HepG2 (cell line): ENCODE results near the gene ETFA. TPM values are rescaled to one million over a fixed set of nuclear protein-coding genes. Genes with fewer than 3 reads are reported as not detected.
A peak's percentile ranks its signal among the peaks of the same experiment; 100 is the strongest.

Experiments
- ATAC-seq: fragments of 200-7000 bp; cut with Tn5 transposase; 3 replicates; pipeline ENCODE4 v1.9.1; 2020; ENCODE audit warnings: mild to moderate bottlenecking, moderate library complexity
- BruUV-seq: library from RNA; stranded (reverse); fragments of 400-500 nt; replicated peaks from 2 replicates; lab custom pipeline; 2021; lab: Mats Ljungman, UMichigan
- CTCF ChIA-PET: fragments of 300-600 bp; formaldehyde crosslinking; extraction: SDS; loops from one replicate; lab custom pipeline; 2021; ENCODE audit warnings: low total read pairs, inconsistent platforms, low intra/inter-chr PET ratio; lab: Yijun Ruan, JAX
- POLR2A ChIA-PET: fragments of 350-600 bp; sonication (Branson Sonifier 250); formaldehyde crosslinking; loops from one replicate; lab custom pipeline; 2020; ENCODE audit warnings: antibody characterized with exemption, inconsistent platforms; lab: Yijun Ruan, JAX
- DNase-seq: peaks from one replicate; pipeline ENCODE4 v3.0.0-alpha.2; 2015; ENCODE audit warnings: low spot score
- FAIRE-seq: peaks from 3 replicates; lab custom pipeline; 2011; peaks lifted over from hg19 to GRCh38; lab: Jason Lieb, UNC
- H2AFZ ChIP-seq: one replicate; pipeline ENCODE4 v1.6.1; 2011; ENCODE audit warnings: low read length, inconsistent platforms
- H3K27ac ChIP-seq: fragments of 300-600 bp; 3 replicates; pipeline ENCODE4 v1.8.0; 2011; ENCODE audit warnings: mixed run types, mild to moderate bottlenecking, mixed read lengths, low read length, inconsistent platforms; ENCODE audit not compliant: insufficient read depth; ENCODE audit errors: extremely low read length
- H3K27me3 ChIP-seq, 2 experiments: fragments of 200-600 bp in 1 of 2; 2 replicates in 1 of 2; 3 replicates in 1 of 2; pipeline versions ENCODE4 v1.6.0 to v1.8.0; 2011; ENCODE audit warnings: low read length in 2 of 2, mild to moderate bottlenecking in 2 of 2, moderate library complexity in 2 of 2, inconsistent platforms in 1 of 2; ENCODE audit not compliant: insufficient read depth in 2 of 2, control insufficient read depth in 1 of 2
- H3K36me3 ChIP-seq, 2 experiments: fragments of 200-600 bp in 1 of 2; replicated peaks in 1 of 2; 2 replicates in 1 of 2; 3 replicates in 1 of 2; pipeline versions ENCODE4 v1.5.1 to v1.8.0; 2011; ENCODE audit warnings: low read length in 2 of 2, inconsistent platforms in 1 of 2; ENCODE audit not compliant: insufficient read depth in 2 of 2, control insufficient read depth in 1 of 2
- H3K4me1 ChIP-seq: 2 replicates; pipeline ENCODE4 v1.5.1; 2012; ENCODE audit warnings: low read length, inconsistent platforms; ENCODE audit not compliant: insufficient read depth
- H3K4me2 ChIP-seq: 2 replicates; pipeline ENCODE4 v1.6.0; 2011; ENCODE audit warnings: low read depth, low read length, inconsistent platforms
- H3K4me3 ChIP-seq, 3 experiments: fragments of 200-600 bp in 1 of 3; sonication (generic), shearing (Covaris generic) in 1 of 3; replicated peaks in 1 of 3; 2 replicates each; pipeline ENCODE4 v1.5.1; 2011 to 2016; ENCODE audit warnings: low read length in 3 of 3, inconsistent platforms in 2 of 3, low read depth in 2 of 3, mild to moderate bottlenecking in 2 of 3, control low read depth in 1 of 3, mixed read lengths in 1 of 3; ENCODE audit not compliant: insufficient read depth in 1 of 3
- H3K79me2 ChIP-seq: one replicate; pipeline ENCODE4 v1.6.1; 2011; ENCODE audit warnings: low read length, inconsistent platforms; ENCODE audit not compliant: insufficient read depth
- H3K9ac ChIP-seq: 2 replicates; pipeline ENCODE4 v1.6.0; 2011; ENCODE audit warnings: mild to moderate bottlenecking, low read depth, low read length, inconsistent platforms; ENCODE audit not compliant: insufficient read depth
- H3K9me3 ChIP-seq: 2 replicates; pipeline ENCODE4 v1.5.1; 2012; ENCODE audit warnings: mild to moderate bottlenecking, low read length
- H4K20me1 ChIP-seq: 2 replicates; pipeline ENCODE4 v1.6.0; 2011; ENCODE audit warnings: inconsistent platforms, mild to moderate bottlenecking, low read length, moderate library complexity; ENCODE audit not compliant: insufficient read depth
- ARID2 ChIP-seq: sonication (generic); formaldehyde crosslinking; IDR thresholded peaks from 2 replicates; pipeline ENCODE4 v1.8.1; 2022; ENCODE audit warnings: mild to moderate bottlenecking, missing genetic modification reagents, borderline replicate concordance
- JUNB ChIP-seq: sonication (generic); formaldehyde crosslinking; IDR thresholded peaks from 2 replicates; pipeline ENCODE4 v1.8.0; 2022; ENCODE audit warnings: missing genetic modification reagents, mild to moderate bottlenecking, borderline replicate concordance
- KDM3A ChIP-seq: IDR thresholded peaks from 2 replicates; pipeline ENCODE4 v1.6.1; 2018; ENCODE audit warnings: low read depth, missing compliant biosample characterization
- LCORL ChIP-seq, 2 experiments: fragments of 450-650 bp in 1 of 2; sonication (generic) in 1 of 2; formaldehyde crosslinking in 1 of 2; IDR thresholded peaks; 2 replicates each; pipeline versions ENCODE4 v1.5.0 to v1.6.1; 2017 to 2020; ENCODE audit warnings: antibody characterized with exemption in 1 of 2, missing genetic modification reagents in 1 of 2
- NFKB2 ChIP-seq: sonication (generic); formaldehyde crosslinking; IDR thresholded peaks from 2 replicates; pipeline ENCODE4 v1.4.0; 2020; ENCODE audit warnings: missing genetic modification reagents, borderline replicate concordance
- SPEN ChIP-seq: sonication (generic); formaldehyde crosslinking; IDR thresholded peaks from 2 replicates; pipeline ENCODE4 v1.5.1; 2020; ENCODE audit warnings: low read depth, mild to moderate bottlenecking, missing genetic modification reagents
- XBP1 ChIP-seq: sonication (generic); formaldehyde crosslinking; IDR thresholded peaks from 2 replicates; pipeline ENCODE4 v1.5.0; 2020; ENCODE audit warnings: missing genetic modification reagents
- ZNF501 ChIP-seq: sonication (generic); formaldehyde crosslinking; IDR thresholded peaks from 2 replicates; pipeline ENCODE4 v1.5.1; 2020; ENCODE audit warnings: mild to moderate bottlenecking, moderate library complexity, missing genetic modification reagents
- ZNF776 ChIP-seq: sonication (generic); formaldehyde crosslinking; IDR thresholded peaks from 2 replicates; pipeline ENCODE4 v1.4.0; 2020; ENCODE audit warnings: mild to moderate bottlenecking, missing genetic modification reagents
- ZNF777 ChIP-seq: sonication (generic); formaldehyde crosslinking; IDR thresholded peaks from 2 replicates; pipeline ENCODE4 v1.4.0; 2020; ENCODE audit warnings: missing genetic modification reagents
- WGBS: methylation state at CpG from one replicate; pipeline ENCODE4 v1.1.6; 2017; ENCODE audit warnings: low lambda C conversion rate; 5-methylcytosine and 5-hydroxymethylcytosine counted together
- in situ Hi-C: cut with HindIII; loops from 2 replicates; pipeline ENCODE4 v1.10.0; 2017; ENCODE audit warnings: low pct_unique_long_range_greater_than_20kb; ENCODE audit not compliant: extremely low pct_ligation_motif_present
- intact Hi-C: fragments of 100-400 bp; cut with micrococcal nuclease; formaldehyde crosslinking; loops from one replicate; pipeline ENCODE4 v1.10.0; 2022; ENCODE audit not compliant: unreplicated experiment
- polyA plus RNA-seq, 8 experiments: library from polyadenylated mRNA; depleted of rRNA in 3 of 8; stranded (reverse) in 7 of 8; unstranded in 1 of 8; fragments of >200 nt; fragmentation: Illumina TruSeq in 4 of 8; extraction: Trizol in 4 of 8; gene quantifications; 2 replicates each; pipeline versions ENCODE4 v1.2.1 to v1.2.3, GENCODE V29; 2011 to 2016; ENCODE audit warnings: low read depth in 4 of 8, missing spikeins in 1 of 8, mixed read lengths in 1 of 8; ENCODE audit not compliant: insufficient read depth in 1 of 8
- total RNA-seq, 5 experiments: library from RNA; depleted of rRNA; stranded (reverse); fragments of >200 nt; fragmentation: Illumina TruSeq; extraction: Trizol; gene quantifications; 2 replicates each; pipeline ENCODE4 v1.2.3, GENCODE V29; 2016; ENCODE audit warnings: low read depth in 1 of 5
- TF ChIP-seq, protein P1 (sequence below): sonication (generic); formaldehyde crosslinking; IDR thresholded peaks from 2 replicates; pipeline ENCODE4 v1.4.0; 2020; ENCODE audit warnings: mild to moderate bottlenecking, missing genetic modification reagents
- TF ChIP-seq, protein P2 (sequence below): sonication (generic); formaldehyde crosslinking; IDR thresholded peaks from 2 replicates; pipeline ENCODE4 v1.4.0; 2020; ENCODE audit warnings: missing genetic modification reagents
- TF ChIP-seq, protein P3 (sequence below): sonication (generic); formaldehyde crosslinking; IDR thresholded peaks from 2 replicates; pipeline ENCODE4 v1.8.1; 2023; ENCODE audit warnings: mild to moderate bottlenecking, missing genetic modification reagents
- TF ChIP-seq, protein P4 (sequence below): sonication (generic); formaldehyde crosslinking; IDR thresholded peaks from 2 replicates; pipeline ENCODE4 v1.8.0; 2022; ENCODE audit warnings: mild to moderate bottlenecking, missing genetic modification reagents

Gene ETFA
- total and polyA plus RNA-seq, 2 of the 13 experiments (the other 11 are each of a cell fraction or from before 2014, with no cell fraction given): 291 to 396 TPM

DNA sequence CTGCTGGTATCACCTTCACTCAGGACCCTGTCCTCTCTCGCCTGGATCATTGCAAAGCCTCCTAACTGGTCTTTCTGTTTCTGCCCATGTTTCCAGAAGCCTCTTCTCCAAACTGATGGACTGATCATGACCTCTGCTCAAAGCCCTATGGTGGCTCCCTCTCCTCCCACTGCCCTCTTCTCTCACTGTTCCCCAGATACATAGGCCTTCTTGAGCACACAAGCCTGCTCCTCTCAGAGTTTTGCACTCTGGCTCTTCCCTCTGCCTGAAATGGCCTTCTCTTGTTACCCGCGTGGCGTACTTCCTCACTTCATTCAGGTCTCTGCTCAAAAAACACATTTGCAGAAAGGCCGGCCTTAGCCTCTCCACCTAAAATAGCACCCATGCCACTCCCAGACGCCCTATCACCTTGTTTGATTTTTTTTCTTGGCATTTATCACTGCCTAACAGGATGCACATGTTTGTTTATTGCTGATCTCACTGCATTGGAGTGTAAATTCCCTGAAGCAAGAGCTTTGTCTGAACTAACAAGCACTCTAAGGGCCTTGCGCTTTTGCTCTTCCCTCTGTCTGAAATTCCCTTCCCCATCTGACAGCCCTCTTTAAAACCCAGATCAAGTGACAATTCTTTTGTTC is 1.4 kb upstream of the ETFA start:
- peak overlapping the region; percentile 89 for H3K4me2 ChIP-seq
- BruUV-seq: TSS peak; percentile 83
- CTCF ChIA-PET: no interaction called here
- POLR2A ChIA-PET: interaction anchor here (0.7 to 5.9 kb wide), 4 partner anchors 11 to 33 kb away, joined by 3 to 132 read pairs (median 12); partner anchors contain the start of gene ISL2
- H4K20me1 ChIP-seq: peaks cover 30% of the 10 kb centered on the region
- H3K27me3 ChIP-seq: no peaks in the 10 kb centered on the region; a peak in 1 of 5 replicates
- H3K79me2 ChIP-seq: peaks cover 34% of the 10 kb centered on the region
- ATAC-seq: peak; percentile 13
- H3K9ac ChIP-seq: peak overlapping the region; percentile 49
- H3K4me3 ChIP-seq: peak overlapping the region; percentile 9 to 55 (median 32); a peak in 5 of 6 replicates
- H3K9me3 ChIP-seq: no peaks in the 10 kb centered on the region
- intact Hi-C loops (no loop called here), in situ Hi-C loops (no loop called here)
- peaks cover 54% of the 10 kb centered on the region for H3K4me1 ChIP-seq
- peak overlapping the region; percentile 30 for H3K27ac ChIP-seq
- no peaks in the 10 kb centered on the region for H3K36me3 ChIP-seq
- peak overlapping the region; percentile 16 for H2AFZ ChIP-seq
- WGBS: 9% methylated on average over 7 of the region's 7 CpGs
- FAIRE-seq: no peak
- peak; percentile 75 for DNase-seq
- no peak for TF ChIP-seq KDM3A
- no peak for TF ChIP-seq ZNF501 (CRISPR knock-in tag)
- TF ChIP-seq, protein P1, sequence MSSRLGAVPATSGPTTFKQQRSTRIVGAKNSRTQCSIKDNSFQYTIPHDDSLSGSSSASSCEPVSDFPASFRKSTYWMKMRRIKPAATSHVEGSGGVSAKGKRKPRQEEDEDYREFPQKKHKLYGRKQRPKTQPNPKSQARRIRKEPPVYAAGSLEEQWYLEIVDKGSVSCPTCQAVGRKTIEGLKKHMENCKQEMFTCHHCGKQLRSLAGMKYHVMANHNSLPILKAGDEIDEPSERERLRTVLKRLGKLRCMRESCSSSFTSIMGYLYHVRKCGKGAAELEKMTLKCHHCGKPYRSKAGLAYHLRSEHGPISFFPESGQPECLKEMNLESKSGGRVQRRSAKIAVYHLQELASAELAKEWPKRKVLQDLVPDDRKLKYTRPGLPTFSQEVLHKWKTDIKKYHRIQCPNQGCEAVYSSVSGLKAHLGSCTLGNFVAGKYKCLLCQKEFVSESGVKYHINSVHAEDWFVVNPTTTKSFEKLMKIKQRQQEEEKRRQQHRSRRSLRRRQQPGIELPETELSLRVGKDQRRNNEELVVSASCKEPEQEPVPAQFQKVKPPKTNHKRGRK (CRISPR knock-in tag): no peak
- no peak for TF ChIP-seq LCORL (IDR thresholded peaks at IDR 0.05)
- peak; percentile 41; the same call in 1 of the 2 replicates for TF ChIP-seq LCORL (CRISPR knock-in tag; IDR thresholded peaks at IDR 0.05)
- no peak for TF ChIP-seq SPEN (CRISPR knock-in tag)
- no peak for TF ChIP-seq XBP1 (CRISPR knock-in tag)
- TF ChIP-seq ARID2 (CRISPR knock-in tag): no peak
- TF ChIP-seq, protein P2, sequence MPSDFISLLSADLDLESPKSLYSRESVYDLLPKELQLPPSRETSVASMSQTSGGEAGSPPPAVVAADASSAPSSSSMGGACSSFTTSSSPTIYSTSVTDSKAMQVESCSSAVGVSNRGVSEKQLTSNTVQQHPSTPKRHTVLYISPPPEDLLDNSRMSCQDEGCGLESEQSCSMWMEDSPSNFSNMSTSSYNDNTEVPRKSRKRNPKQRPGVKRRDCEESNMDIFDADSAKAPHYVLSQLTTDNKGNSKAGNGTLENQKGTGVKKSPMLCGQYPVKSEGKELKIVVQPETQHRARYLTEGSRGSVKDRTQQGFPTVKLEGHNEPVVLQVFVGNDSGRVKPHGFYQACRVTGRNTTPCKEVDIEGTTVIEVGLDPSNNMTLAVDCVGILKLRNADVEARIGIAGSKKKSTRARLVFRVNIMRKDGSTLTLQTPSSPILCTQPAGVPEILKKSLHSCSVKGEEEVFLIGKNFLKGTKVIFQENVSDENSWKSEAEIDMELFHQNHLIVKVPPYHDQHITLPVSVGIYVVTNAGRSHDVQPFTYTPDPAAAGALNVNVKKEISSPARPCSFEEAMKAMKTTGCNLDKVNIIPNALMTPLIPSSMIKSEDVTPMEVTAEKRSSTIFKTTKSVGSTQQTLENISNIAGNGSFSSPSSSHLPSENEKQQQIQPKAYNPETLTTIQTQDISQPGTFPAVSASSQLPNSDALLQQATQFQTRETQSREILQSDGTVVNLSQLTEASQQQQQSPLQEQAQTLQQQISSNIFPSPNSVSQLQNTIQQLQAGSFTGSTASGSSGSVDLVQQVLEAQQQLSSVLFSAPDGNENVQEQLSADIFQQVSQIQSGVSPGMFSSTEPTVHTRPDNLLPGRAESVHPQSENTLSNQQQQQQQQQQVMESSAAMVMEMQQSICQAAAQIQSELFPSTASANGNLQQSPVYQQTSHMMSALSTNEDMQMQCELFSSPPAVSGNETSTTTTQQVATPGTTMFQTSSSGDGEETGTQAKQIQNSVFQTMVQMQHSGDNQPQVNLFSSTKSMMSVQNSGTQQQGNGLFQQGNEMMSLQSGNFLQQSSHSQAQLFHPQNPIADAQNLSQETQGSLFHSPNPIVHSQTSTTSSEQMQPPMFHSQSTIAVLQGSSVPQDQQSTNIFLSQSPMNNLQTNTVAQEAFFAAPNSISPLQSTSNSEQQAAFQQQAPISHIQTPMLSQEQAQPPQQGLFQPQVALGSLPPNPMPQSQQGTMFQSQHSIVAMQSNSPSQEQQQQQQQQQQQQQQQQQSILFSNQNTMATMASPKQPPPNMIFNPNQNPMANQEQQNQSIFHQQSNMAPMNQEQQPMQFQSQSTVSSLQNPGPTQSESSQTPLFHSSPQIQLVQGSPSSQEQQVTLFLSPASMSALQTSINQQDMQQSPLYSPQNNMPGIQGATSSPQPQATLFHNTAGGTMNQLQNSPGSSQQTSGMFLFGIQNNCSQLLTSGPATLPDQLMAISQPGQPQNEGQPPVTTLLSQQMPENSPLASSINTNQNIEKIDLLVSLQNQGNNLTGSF (CRISPR knock-in tag): no peak
- TF ChIP-seq JUNB: peak; percentile 55; the same call in 1 of the 2 replicates
- TF ChIP-seq, protein P3, sequence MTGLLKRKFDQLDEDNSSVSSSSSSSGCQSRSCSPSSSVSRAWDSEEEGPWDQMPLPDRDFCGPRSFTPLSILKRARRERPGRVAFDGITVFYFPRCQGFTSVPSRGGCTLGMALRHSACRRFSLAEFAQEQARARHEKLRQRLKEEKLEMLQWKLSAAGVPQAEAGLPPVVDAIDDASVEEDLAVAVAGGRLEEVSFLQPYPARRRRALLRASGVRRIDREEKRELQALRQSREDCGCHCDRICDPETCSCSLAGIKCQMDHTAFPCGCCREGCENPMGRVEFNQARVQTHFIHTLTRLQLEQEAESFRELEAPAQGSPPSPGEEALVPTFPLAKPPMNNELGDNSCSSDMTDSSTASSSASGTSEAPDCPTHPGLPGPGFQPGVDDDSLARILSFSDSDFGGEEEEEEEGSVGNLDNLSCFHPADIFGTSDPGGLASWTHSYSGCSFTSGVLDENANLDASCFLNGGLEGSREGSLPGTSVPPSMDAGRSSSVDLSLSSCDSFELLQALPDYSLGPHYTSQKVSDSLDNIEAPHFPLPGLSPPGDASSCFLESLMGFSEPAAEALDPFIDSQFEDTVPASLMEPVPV (CRISPR knock-in tag): no peak
- no peak for TF ChIP-seq NFKB2 (CRISPR knock-in tag)
- TF ChIP-seq ZNF776 (CRISPR knock-in tag): no peak
- TF ChIP-seq, protein P4, sequence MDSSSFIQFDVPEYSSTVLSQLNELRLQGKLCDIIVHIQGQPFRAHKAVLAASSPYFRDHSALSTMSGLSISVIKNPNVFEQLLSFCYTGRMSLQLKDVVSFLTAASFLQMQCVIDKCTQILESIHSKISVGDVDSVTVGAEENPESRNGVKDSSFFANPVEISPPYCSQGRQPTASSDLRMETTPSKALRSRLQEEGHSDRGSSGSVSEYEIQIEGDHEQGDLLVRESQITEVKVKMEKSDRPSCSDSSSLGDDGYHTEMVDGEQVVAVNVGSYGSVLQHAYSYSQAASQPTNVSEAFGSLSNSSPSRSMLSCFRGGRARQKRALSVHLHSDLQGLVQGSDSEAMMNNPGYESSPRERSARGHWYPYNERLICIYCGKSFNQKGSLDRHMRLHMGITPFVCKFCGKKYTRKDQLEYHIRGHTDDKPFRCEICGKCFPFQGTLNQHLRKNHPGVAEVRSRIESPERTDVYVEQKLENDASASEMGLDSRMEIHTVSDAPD: no peak
- no peak for TF ChIP-seq ZNF777
